ENCODE measurements around the gene NCK1. TPM values are rescaled to one million over a fixed set of nuclear protein-coding genes. Genes with fewer than 3 reads are reported as not detected.

NCK1 gene
- total and polyA plus RNA-seq, 2 of the 13 experiments (the other 11 are each of a cell fraction or from before 2014, with no cell fraction given), result 14.7 to 30.4 TPM

- TF ChIP-seq ZNF710 (CRISPR knock-in tag; IDR thresholded peaks at IDR 0.05; ENCODE audit: borderline replicate concordance), result no peak
- TF ChIP-seq ZSCAN22 (CRISPR knock-in tag; IDR thresholded peaks at IDR 0.05), result no peak
- TF ChIP-seq PHF8 (CRISPR knock-in tag; IDR thresholded peaks at IDR 0.05), result peak; percentile 23; the same call in 1 of the 2 replicates
- no peak for TF ChIP-seq CREB3 (CRISPR knock-in tag; IDR thresholded peaks at IDR 0.05)
- TF ChIP-seq, protein P1, sequence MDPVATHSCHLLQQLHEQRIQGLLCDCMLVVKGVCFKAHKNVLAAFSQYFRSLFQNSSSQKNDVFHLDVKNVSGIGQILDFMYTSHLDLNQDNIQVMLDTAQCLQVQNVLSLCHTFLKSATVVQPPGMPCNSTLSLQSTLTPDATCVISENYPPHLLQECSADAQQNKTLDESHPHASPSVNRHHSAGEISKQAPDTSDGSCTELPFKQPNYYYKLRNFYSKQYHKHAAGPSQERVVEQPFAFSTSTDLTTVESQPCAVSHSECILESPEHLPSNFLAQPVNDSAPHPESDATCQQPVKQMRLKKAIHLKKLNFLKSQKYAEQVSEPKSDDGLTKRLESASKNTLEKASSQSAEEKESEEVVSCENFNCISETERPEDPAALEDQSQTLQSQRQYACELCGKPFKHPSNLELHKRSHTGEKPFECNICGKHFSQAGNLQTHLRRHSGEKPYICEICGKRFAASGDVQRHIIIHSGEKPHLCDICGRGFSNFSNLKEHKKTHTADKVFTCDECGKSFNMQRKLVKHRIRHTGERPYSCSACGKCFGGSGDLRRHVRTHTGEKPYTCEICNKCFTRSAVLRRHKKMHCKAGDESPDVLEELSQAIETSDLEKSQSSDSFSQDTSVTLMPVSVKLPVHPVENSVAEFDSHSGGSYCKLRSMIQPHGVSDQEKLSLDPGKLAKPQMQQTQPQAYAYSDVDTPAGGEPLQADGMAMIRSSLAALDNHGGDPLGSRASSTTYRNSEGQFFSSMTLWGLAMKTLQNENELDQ (CRISPR knock-in tag; IDR thresholded peaks at IDR 0.05; ENCODE audit: borderline replicate concordance), result no peak
- TF ChIP-seq ZNF672 (CRISPR knock-in tag; IDR thresholded peaks at IDR 0.05), result no peak
- peak; percentile 26; the same call in 1 of the 2 replicates for TF ChIP-seq ZBTB7B (CRISPR knock-in tag; IDR thresholded peaks at IDR 0.05)
- TF ChIP-seq, protein P2, sequence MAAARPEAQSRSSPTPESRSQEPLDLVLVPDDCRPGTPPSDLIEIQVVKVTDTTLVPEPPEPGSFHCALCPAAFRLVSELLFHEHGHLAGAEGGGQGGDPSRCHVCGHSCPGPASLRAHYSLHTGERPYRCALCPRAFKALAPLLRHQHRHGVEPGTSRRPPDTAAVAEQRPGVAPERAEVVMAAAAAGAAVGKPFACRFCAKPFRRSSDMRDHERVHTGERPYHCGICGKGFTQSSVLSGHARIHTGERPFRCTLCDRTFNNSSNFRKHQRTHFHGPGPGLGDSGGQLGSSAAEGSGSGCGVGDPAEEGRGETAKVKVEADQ (CRISPR knock-in tag; IDR thresholded peaks at IDR 0.05; ENCODE audit: borderline replicate concordance), result no peak; the same call in 1 of the 2 replicates
- no peak for TF ChIP-seq CBFB (CRISPR knock-in tag; IDR thresholded peaks at IDR 0.05)
- peak; percentile 48; the same call in 1 of the 2 replicates for TF ChIP-seq ZNF232 (CRISPR knock-in tag; IDR thresholded peaks at IDR 0.05; ENCODE audit: borderline replicate concordance)
- TF ChIP-seq, protein P3, sequence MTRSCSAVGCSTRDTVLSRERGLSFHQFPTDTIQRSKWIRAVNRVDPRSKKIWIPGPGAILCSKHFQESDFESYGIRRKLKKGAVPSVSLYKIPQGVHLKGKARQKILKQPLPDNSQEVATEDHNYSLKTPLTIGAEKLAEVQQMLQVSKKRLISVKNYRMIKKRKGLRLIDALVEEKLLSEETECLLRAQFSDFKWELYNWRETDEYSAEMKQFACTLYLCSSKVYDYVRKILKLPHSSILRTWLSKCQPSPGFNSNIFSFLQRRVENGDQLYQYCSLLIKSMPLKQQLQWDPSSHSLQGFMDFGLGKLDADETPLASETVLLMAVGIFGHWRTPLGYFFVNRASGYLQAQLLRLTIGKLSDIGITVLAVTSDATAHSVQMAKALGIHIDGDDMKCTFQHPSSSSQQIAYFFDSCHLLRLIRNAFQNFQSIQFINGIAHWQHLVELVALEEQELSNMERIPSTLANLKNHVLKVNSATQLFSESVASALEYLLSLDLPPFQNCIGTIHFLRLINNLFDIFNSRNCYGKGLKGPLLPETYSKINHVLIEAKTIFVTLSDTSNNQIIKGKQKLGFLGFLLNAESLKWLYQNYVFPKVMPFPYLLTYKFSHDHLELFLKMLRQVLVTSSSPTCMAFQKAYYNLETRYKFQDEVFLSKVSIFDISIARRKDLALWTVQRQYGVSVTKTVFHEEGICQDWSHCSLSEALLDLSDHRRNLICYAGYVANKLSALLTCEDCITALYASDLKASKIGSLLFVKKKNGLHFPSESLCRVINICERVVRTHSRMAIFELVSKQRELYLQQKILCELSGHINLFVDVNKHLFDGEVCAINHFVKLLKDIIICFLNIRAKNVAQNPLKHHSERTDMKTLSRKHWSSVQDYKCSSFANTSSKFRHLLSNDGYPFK (CRISPR knock-in tag; IDR thresholded peaks at IDR 0.05; ENCODE audit: borderline replicate concordance), result no peak
- no peak for TF ChIP-seq ZNF614 (CRISPR knock-in tag; IDR thresholded peaks at IDR 0.05; ENCODE audit: borderline replicate concordance)
- peak; percentile 44 for TF ChIP-seq NR0B2 (CRISPR knock-in tag; IDR thresholded peaks at IDR 0.05)
- TF ChIP-seq, protein P4, sequence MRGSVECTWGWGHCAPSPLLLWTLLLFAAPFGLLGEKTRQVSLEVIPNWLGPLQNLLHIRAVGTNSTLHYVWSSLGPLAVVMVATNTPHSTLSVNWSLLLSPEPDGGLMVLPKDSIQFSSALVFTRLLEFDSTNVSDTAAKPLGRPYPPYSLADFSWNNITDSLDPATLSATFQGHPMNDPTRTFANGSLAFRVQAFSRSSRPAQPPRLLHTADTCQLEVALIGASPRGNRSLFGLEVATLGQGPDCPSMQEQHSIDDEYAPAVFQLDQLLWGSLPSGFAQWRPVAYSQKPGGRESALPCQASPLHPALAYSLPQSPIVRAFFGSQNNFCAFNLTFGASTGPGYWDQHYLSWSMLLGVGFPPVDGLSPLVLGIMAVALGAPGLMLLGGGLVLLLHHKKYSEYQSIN (CRISPR knock-in tag; IDR thresholded peaks at IDR 0.05; ENCODE audit: borderline replicate concordance), result no peak
- TF ChIP-seq BRD4 (CRISPR knock-in tag; IDR thresholded peaks at IDR 0.05), result no peak
- no peak for TF ChIP-seq NFKBIZ (CRISPR knock-in tag; IDR thresholded peaks at IDR 0.05)
Observed at GRCh38 chr3:136819731-136820679, 42.0 kb upstream of the NCK1 start (continued).
